ENCODE results near the gene CETP.
A peak's percentile ranks its signal among the peaks of the same experiment; 100 is the strongest.

CETP gene

DNA sequence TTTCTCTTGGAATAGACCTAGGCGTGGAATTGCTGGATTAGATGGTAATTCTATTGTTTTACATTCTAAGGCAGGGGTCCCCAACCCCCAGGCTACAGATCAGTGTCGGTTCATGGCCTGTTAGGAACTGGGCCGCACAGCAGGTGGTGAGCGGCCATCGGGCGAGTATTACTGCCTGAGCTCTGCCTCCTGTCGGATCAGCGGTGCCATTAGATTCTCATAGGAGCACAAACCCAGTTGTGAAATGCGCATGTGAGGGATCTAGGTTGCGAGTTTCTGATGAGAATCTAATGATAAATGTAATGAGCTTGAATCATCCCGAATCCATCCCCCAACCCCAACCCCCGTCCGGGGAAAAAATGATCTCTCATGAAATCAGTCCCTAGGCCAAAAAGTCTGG lies 50.6 kb downstream of the CETP start:
- Histone ChIP-seq H3K4me3 (ENCODE audit: low read depth, low read length) (no peak overlapping the region), H2AFZ (ENCODE audit: low read length, unreplicated experiment) (no peak overlapping the region), H3K4me1 (ENCODE audit: control insufficient read depth, insufficient read depth, low read length, unreplicated experiment) (peaks cover 34% of the 10 kb centered on the region), H3K79me2 (ENCODE audit: control insufficient read depth, insufficient read depth, low read length, unreplicated experiment) (peaks cover 66% of the 10 kb centered on the region), H3K27ac (ENCODE audit: low read depth, low read length) (peak overlapping the region; percentile 84), H3K27me3 (ENCODE audit: insufficient read depth, low read length) (no peaks in the 10 kb centered on the region), H3K36me3 (ENCODE audit: insufficient read depth, low read length) (peaks cover 9% of the 10 kb centered on the region)

DNA sequence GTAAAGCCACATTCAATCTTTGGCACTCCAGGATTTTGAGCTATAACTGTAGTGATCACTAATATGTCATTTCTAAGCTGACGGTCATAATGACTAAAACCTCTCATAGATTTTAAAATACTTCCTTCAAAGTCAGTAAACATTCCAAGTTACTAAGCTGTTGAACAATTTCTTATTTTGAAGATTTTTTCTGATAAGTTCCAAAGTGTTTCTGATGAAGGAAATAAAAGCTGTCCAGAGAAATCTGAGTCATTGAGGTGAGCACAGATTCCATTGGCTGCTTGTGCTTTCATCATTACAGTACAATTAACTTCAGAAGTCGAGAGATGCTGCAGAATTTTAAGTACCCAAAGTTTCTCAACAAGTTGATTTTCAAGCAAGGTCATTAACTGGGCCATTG lies 51.5 kb downstream of the CETP start:
- peaks cover 18% of the 10 kb centered on the region for H3K36me3 ChIP-seq (ENCODE audit: insufficient read depth, low read length)
- 0 out of 2 replicates have a peak overlapping the region, but pooled peaks have one; percentile 15 for H3K4me3 ChIP-seq (ENCODE audit: low read depth, low read length)
- H2AFZ ChIP-seq (ENCODE audit: low read length, unreplicated experiment): no peak overlapping the region
- peak overlapping the region; percentile 84 for H3K27ac ChIP-seq (ENCODE audit: low read depth, low read length)
- H3K27me3 ChIP-seq (ENCODE audit: insufficient read depth, low read length): no peaks in the 10 kb centered on the region
- peaks cover 30% of the 10 kb centered on the region for H3K4me1 ChIP-seq (ENCODE audit: control insufficient read depth, insufficient read depth, low read length, unreplicated experiment)
- H3K79me2 ChIP-seq (ENCODE audit: control insufficient read depth, insufficient read depth, low read length, unreplicated experiment): peaks cover 70% of the 10 kb centered on the region

GRCh38 chr16:57013902-57014301 lies 52.2 kb downstream of the CETP start:
- Histone ChIP-seq H3K4me1 (ENCODE audit: control insufficient read depth, insufficient read depth, low read length, unreplicated experiment) (peaks cover 30% of the 10 kb centered on the region), H3K27ac (ENCODE audit: low read depth, low read length) (peak overlapping the region; percentile 84), H2AFZ (ENCODE audit: low read length, unreplicated experiment) (no peak overlapping the region), H3K79me2 (ENCODE audit: control insufficient read depth, insufficient read depth, low read length, unreplicated experiment) (peaks cover 65% of the 10 kb centered on the region), H3K36me3 (ENCODE audit: insufficient read depth, low read length) (peaks cover 23% of the 10 kb centered on the region), H3K27me3 (ENCODE audit: insufficient read depth, low read length) (no peaks in the 10 kb centered on the region), H3K4me3 (ENCODE audit: low read depth, low read length) (peak overlapping the region; percentile 15; the same call in 1 of the 2 replicates)

GRCh38 chr16:57016301-57016700 lies 54.6 kb downstream of the CETP start:
- H3K4me1 ChIP-seq (ENCODE audit: control insufficient read depth, insufficient read depth, low read length, unreplicated experiment): peaks cover 33% of the 10 kb centered on the region
- H2AFZ ChIP-seq (ENCODE audit: low read length, unreplicated experiment): no peak overlapping the region
- H3K27ac ChIP-seq (ENCODE audit: low read depth, low read length): no peak overlapping the region
- H3K4me3 ChIP-seq (ENCODE audit: low read depth, low read length): no peak overlapping the region
- peaks cover 37% of the 10 kb centered on the region for H3K36me3 ChIP-seq (ENCODE audit: insufficient read depth, low read length)
- peaks cover 46% of the 10 kb centered on the region for H3K79me2 ChIP-seq (ENCODE audit: control insufficient read depth, insufficient read depth, low read length, unreplicated experiment)
- no peaks in the 10 kb centered on the region for H3K27me3 ChIP-seq (ENCODE audit: insufficient read depth, low read length)

DNA sequence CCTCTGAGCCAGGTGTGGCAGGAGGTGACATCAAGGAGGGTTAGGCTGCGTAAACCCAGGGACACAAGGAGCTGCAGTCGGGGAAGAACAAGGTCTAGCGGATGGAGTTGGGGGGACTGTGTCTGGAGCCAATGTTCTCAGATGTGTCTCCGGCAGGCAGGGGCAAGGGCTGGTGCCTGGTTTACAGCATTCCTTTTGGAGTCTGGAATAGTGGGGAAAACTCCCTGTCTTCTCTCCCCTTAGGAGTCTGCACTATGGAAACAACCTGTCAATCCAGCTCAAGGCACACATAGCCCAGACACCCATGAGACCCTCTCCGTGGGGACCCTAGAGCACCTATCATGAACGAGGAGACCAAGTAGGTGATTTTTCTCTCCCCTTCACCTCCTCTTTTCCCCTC lies 55.1 kb downstream of the CETP start:
- Histone ChIP-seq H3K79me2 (ENCODE audit: control insufficient read depth, insufficient read depth, low read length, unreplicated experiment) (peaks cover 41% of the 10 kb centered on the region), H3K27ac (ENCODE audit: low read depth, low read length) (no peak overlapping the region), H3K4me1 (ENCODE audit: control insufficient read depth, insufficient read depth, low read length, unreplicated experiment) (peaks cover 28% of the 10 kb centered on the region), H3K4me3 (ENCODE audit: low read depth, low read length) (no peak overlapping the region), H2AFZ (ENCODE audit: low read length, unreplicated experiment) (no peak overlapping the region), H3K27me3 (ENCODE audit: insufficient read depth, low read length) (no peaks in the 10 kb centered on the region), H3K36me3 (ENCODE audit: insufficient read depth, low read length) (peaks cover 37% of the 10 kb centered on the region)

DNA sequence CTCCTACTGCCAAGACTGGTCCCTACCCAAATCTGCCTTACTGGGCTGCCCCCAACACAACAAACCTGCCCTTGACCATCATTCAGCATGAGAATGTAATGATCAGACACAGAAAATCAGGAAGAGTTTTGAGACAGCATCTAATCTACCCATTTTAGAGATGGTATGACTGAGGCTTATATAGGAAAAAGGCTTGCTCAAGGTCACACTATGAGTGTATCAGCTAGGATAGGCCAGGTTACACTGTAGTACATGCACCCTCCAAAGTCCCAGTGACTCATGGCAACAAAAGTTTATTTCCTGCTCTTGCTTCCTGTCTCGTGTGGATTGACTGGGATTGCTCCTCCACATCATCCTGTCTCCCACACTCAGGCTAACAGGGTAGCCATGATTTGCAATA lies 55.5 kb downstream of the CETP start:
- Histone ChIP-seq H3K4me3 (ENCODE audit: low read depth, low read length) (no peak overlapping the region), H3K79me2 (ENCODE audit: control insufficient read depth, insufficient read depth, low read length, unreplicated experiment) (peaks cover 37% of the 10 kb centered on the region), H3K4me1 (ENCODE audit: control insufficient read depth, insufficient read depth, low read length, unreplicated experiment) (peaks cover 24% of the 10 kb centered on the region), H3K27ac (ENCODE audit: low read depth, low read length) (peak overlapping the region; percentile 25; the same call in 1 of the 2 replicates), H3K27me3 (ENCODE audit: insufficient read depth, low read length) (no peaks in the 10 kb centered on the region), H3K36me3 (ENCODE audit: insufficient read depth, low read length) (peaks cover 38% of the 10 kb centered on the region), H2AFZ (ENCODE audit: low read length, unreplicated experiment) (no peak overlapping the region)

GRCh38 chr16:57019746-57020145 lies 58.0 kb downstream of the CETP start:
- peaks cover 49% of the 10 kb centered on the region for H3K36me3 ChIP-seq (ENCODE audit: insufficient read depth, low read length)
- H3K4me1 ChIP-seq (ENCODE audit: control insufficient read depth, insufficient read depth, low read length, unreplicated experiment): peaks cover 4% of the 10 kb centered on the region
- no peak overlapping the region for H3K27ac ChIP-seq (ENCODE audit: low read depth, low read length)
- H3K79me2 ChIP-seq (ENCODE audit: control insufficient read depth, insufficient read depth, low read length, unreplicated experiment): peaks cover 24% of the 10 kb centered on the region
- no peaks in the 10 kb centered on the region for H3K27me3 ChIP-seq (ENCODE audit: insufficient read depth, low read length)
- no peak overlapping the region for H2AFZ ChIP-seq (ENCODE audit: low read length, unreplicated experiment)
- H3K4me3 ChIP-seq (ENCODE audit: low read depth, low read length): no peak overlapping the region

DNA sequence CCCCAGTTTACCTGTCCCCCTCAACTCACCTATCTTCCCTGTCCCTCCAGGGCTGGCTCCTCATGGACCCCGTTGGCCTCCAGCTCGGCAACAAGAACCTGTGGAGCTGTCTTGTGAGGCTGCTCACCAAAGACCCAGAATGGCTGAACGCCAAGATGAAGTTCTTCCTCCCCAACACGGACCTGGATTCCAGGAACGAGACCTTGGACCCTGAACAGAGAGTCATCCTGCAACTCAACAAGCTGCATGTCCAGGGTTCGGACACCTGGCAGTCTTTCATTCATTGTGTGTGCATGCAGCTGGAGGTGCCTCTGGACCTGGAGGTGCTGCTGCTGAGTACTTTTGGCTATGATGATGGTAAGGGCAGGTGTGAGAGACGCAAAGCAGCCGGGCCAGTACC lies 58.9 kb downstream of the CETP start:
- Histone ChIP-seq H3K27me3 (ENCODE audit: insufficient read depth, low read length) (no peaks in the 10 kb centered on the region), H3K4me1 (ENCODE audit: control insufficient read depth, insufficient read depth, low read length, unreplicated experiment) (peaks cover 4% of the 10 kb centered on the region), H3K27ac (ENCODE audit: low read depth, low read length) (no peak overlapping the region), H2AFZ (ENCODE audit: low read length, unreplicated experiment) (no peak overlapping the region), H3K79me2 (ENCODE audit: control insufficient read depth, insufficient read depth, low read length, unreplicated experiment) (peaks cover 20% of the 10 kb centered on the region), H3K36me3 (ENCODE audit: insufficient read depth, low read length) (peaks cover 49% of the 10 kb centered on the region), H3K4me3 (ENCODE audit: low read depth, low read length) (no peak overlapping the region)

DNA sequence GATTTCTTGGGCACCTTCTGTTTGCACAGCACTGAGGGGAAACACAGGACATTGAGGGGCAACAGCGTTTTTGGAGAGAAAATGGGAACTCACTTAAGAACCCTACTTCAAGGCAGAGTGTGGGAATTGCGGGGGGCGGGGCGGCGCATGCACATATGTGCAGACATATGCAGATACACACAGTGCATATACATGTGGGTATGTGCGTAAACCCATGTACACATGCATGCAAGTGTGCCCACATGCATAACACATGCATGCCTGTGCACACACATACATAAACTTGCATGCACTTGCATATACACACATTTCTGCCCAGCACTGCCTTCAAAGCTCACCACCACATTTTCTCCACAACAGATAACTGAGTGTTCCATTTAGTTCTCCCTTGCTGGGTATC lies 60.0 kb downstream of the CETP start:
- H3K4me3 ChIP-seq (ENCODE audit: low read depth, low read length): no peak overlapping the region
- no peak overlapping the region for H3K27ac ChIP-seq (ENCODE audit: low read depth, low read length)
- peaks cover 12% of the 10 kb centered on the region for H3K79me2 ChIP-seq (ENCODE audit: control insufficient read depth, insufficient read depth, low read length, unreplicated experiment)
- H3K27me3 ChIP-seq (ENCODE audit: insufficient read depth, low read length): no peaks in the 10 kb centered on the region
- peaks cover 51% of the 10 kb centered on the region for H3K36me3 ChIP-seq (ENCODE audit: insufficient read depth, low read length)
- no peak overlapping the region for H2AFZ ChIP-seq (ENCODE audit: low read length, unreplicated experiment)
- peaks cover 4% of the 10 kb centered on the region for H3K4me1 ChIP-seq (ENCODE audit: control insufficient read depth, insufficient read depth, low read length, unreplicated experiment)

- Histone ChIP-seq H2AFZ (ENCODE audit: low read length, unreplicated experiment) (no peak overlapping the region), H3K79me2 (ENCODE audit: control insufficient read depth, insufficient read depth, low read length, unreplicated experiment) (peaks cover 5% of the 10 kb centered on the region), H3K27ac (ENCODE audit: low read depth, low read length) (no peak overlapping the region), H3K4me1 (ENCODE audit: control insufficient read depth, insufficient read depth, low read length, unreplicated experiment) (peaks cover 4% of the 10 kb centered on the region), H3K4me3 (ENCODE audit: low read depth, low read length) (no peak overlapping the region), H3K36me3 (ENCODE audit: insufficient read depth, low read length) (peaks cover 47% of the 10 kb centered on the region), H3K27me3 (ENCODE audit: insufficient read depth, low read length) (no peaks in the 10 kb centered on the region)
These were observed 60.7 kb downstream of the CETP start for GRCh38 chr16:57022445-57022844.

DNA sequence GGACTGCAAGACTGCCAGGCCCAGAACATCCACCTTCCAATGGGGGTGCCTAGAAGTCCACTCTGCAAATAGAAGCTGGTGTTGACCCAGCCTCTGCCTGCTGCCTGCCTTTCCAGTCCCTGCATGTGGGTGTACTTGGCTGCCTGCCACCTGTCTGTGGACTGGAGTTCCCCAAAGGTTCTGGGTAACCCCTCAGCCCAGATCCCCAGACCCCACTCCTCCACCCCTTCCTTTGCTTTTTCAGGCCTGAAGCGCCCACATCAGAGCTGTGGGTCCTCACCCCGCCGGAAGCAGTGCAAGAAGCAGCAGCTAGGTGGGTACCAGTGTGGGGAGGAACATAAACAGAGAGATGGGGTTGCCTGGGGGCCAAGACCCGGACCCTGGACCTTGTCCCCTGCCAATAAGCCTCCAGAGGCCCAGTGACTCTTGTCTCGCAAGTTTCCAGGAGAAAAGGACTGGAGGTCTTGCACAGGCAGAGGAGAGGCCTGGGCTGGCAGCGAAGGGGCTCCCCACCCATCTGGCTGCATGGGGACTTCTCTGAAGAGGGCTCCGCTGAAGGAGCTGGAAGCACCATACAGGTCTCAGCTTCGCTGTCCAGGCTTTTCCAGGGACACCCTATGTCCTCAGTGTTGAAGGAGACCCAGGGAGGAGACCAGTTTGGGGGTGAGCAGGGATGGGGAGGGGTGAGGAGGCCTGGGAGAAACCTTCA lies 61.9 kb downstream of the CETP start:
- H3K27me3 ChIP-seq (ENCODE audit: insufficient read depth, low read length): no peaks in the 10 kb centered on the region
- H3K4me3 ChIP-seq (ENCODE audit: low read depth, low read length): no peak overlapping the region
- no peaks in the 10 kb centered on the region for H3K79me2 ChIP-seq (ENCODE audit: control insufficient read depth, insufficient read depth, low read length, unreplicated experiment)
- H2AFZ ChIP-seq (ENCODE audit: low read length, unreplicated experiment): no peak overlapping the region
- peaks cover 37% of the 10 kb centered on the region for H3K36me3 ChIP-seq (ENCODE audit: insufficient read depth, low read length)
- H3K27ac ChIP-seq (ENCODE audit: low read depth, low read length): no peak overlapping the region
- peaks cover 4% of the 10 kb centered on the region for H3K4me1 ChIP-seq (ENCODE audit: control insufficient read depth, insufficient read depth, low read length, unreplicated experiment)
